NCI-H1417 (cell line): ENCODE measurements around the gene DPP6.
A peak's percentile ranks its signal among the peaks of the same experiment; 100 is the strongest.

ENCODE experiments used
- DNase-seq, 3 experiments: peaks; one replicate each; lab custom pipeline; 2025; lab: John Stamatoyannopoulos, UW

The DPP6 gene

GRCh38 chr7:154232700-154233099 lies 180.5 kb downstream of the DPP6 start:
- DNase-seq, result no peak

- DNase-seq, result no peak
Observed at GRCh38 chr7:154241988-154242387, 189.8 kb downstream of the DPP6 start.

- no peak for DNase-seq
Observed at GRCh38 chr7:154242709-154243108, 190.5 kb downstream of the DPP6 start.

- no peak for DNase-seq
Observed at GRCh38 chr7:154252046-154252445, 199.8 kb downstream of the DPP6 start.

GRCh38 chr7:154253810-154254209 lies 201.6 kb downstream of the DPP6 start:
- no peak for DNase-seq

GRCh38 chr7:154255324-154255723 lies 203.1 kb downstream of the DPP6 start:
- DNase-seq, result peak in 1 of 3 experiments; percentile 92

GRCh38 chr7:154256150-154256549 lies 204.0 kb downstream of the DPP6 start:
- no peak for DNase-seq

GRCh38 chr7:154259396-154259795 lies 207.2 kb downstream of the DPP6 start:
- no peak for DNase-seq

- no peak for DNase-seq
Observed at GRCh38 chr7:154287356-154287755, 235.2 kb downstream of the DPP6 start.

- no peak for DNase-seq
Observed at GRCh38 chr7:154289119-154289518, 236.9 kb downstream of the DPP6 start.

GRCh38 chr7:154296443-154296842 lies 244.2 kb downstream of the DPP6 start:
- no peak for DNase-seq

GRCh38 chr7:154299736-154300135 lies 247.5 kb downstream of the DPP6 start:
- no peak for DNase-seq

- no peak for DNase-seq
Observed at GRCh38 chr7:154302380-154302779, 250.2 kb downstream of the DPP6 start.

- DNase-seq, result no peak
Observed at GRCh38 chr7:154304231-154304630, 252.0 kb downstream of the DPP6 start.

GRCh38 chr7:154304740-154305700 lies 252.8 kb downstream of the DPP6 start:
- DNase-seq, result peak in 1 of 3 experiments; percentile 3

GRCh38 chr7:154306036-154306435 lies 253.8 kb downstream of the DPP6 start:
- no peak for DNase-seq

GRCh38 chr7:154308928-154309327 lies 256.7 kb downstream of the DPP6 start:
- no peak for DNase-seq

- no peak for DNase-seq
Observed at GRCh38 chr7:154310114-154310513, 257.9 kb downstream of the DPP6 start.

- no peak for DNase-seq
Observed at GRCh38 chr7:154324196-154324595, 272.0 kb downstream of the DPP6 start.

- no peak for DNase-seq
Observed at GRCh38 chr7:154326421-154326820, 274.2 kb downstream of the DPP6 start.

- DNase-seq, result no peak
Observed at GRCh38 chr7:154330318-154330717, 278.1 kb downstream of the DPP6 start.

GRCh38 chr7:154332811-154333580 lies 280.8 kb downstream of the DPP6 start:
- no peak for DNase-seq

- DNase-seq, result no peak
Observed at GRCh38 chr7:154336295-154336694, 284.1 kb downstream of the DPP6 start.
